DMS153 treated with DMSO at 0.1 percent for 48 hours (cell line): ENCODE measurements around the gene TAAR1.
"Not testable (repeated sequence)": the region's sequence is repeated elsewhere in the genome, so short reads cannot be mapped to it uniquely, and the experiment has no call there.

Experiments
- DNase-seq: peaks from one replicate; lab custom pipeline; 2025; ENCODE audit not compliant: unreplicated experiment; lab: John Stamatoyannopoulos, UW

The TAAR1 gene

GRCh38 chr6:132659082-132659481 lies at the start of gene TAAR1:
Gene TAAR1, minus strand, starts transcription at chr6:132659182. Its CDS starts 13,179 bp downstream, at chr6:132646003.
- peak; percentile 48 for DNase-seq

- DNase-seq: no peak
Observed at GRCh38 chr6:132708771-132709170, 49.8 kb upstream of the TAAR1 start.

- no peak for DNase-seq
Observed at GRCh38 chr6:132708002-132708401, 49.0 kb upstream of the TAAR1 start.

GRCh38 chr6:132706756-132707155 lies 47.8 kb upstream of the TAAR1 start:
- not testable (repeated sequence) for DNase-seq

GRCh38 chr6:132703936-132704335 lies 45.0 kb upstream of the TAAR1 start:
- no peak for DNase-seq

GRCh38 chr6:132698608-132699007 lies 39.6 kb upstream of the TAAR1 start:
- DNase-seq: no peak

- DNase-seq: no peak
Observed at GRCh38 chr6:132695773-132696172, 36.8 kb upstream of the TAAR1 start.

- no peak for DNase-seq
Observed at GRCh38 chr6:132693478-132693877, 34.5 kb upstream of the TAAR1 start.

GRCh38 chr6:132690678-132691077 lies 31.7 kb upstream of the TAAR1 start:
- DNase-seq: no peak

GRCh38 chr6:132687306-132687705 lies 28.3 kb upstream of the TAAR1 start:
- no peak for DNase-seq

GRCh38 chr6:132686531-132686930 lies 27.5 kb upstream of the TAAR1 start:
- no peak for DNase-seq

- no peak for DNase-seq
Observed at GRCh38 chr6:132685009-132685408, 26.0 kb upstream of the TAAR1 start.

GRCh38 chr6:132684272-132684671 lies 25.3 kb upstream of the TAAR1 start:
- no peak for DNase-seq

GRCh38 chr6:132683543-132683942 lies 24.6 kb upstream of the TAAR1 start:
- DNase-seq: no peak

- not testable (repeated sequence) for DNase-seq
Observed at GRCh38 chr6:132679094-132679493, 20.1 kb upstream of the TAAR1 start.

- DNase-seq: no peak
Observed at GRCh38 chr6:132675749-132676148, 16.8 kb upstream of the TAAR1 start.

- DNase-seq: no peak
Observed at GRCh38 chr6:132675002-132675401, 16.0 kb upstream of the TAAR1 start.

- DNase-seq: peak; percentile 14
Observed at GRCh38 chr6:132673376-132674094, 14.6 kb upstream of the TAAR1 start.

GRCh38 chr6:132671295-132671694 lies 12.3 kb upstream of the TAAR1 start:
- no peak for DNase-seq

- DNase-seq: peak; percentile 17
Observed at GRCh38 chr6:132669690-132670291, 10.8 kb upstream of the TAAR1 start.

- DNase-seq: no peak
Observed at GRCh38 chr6:132666118-132666517, 7.1 kb upstream of the TAAR1 start.

- no peak for DNase-seq
Observed at GRCh38 chr6:132664309-132665034, 5.5 kb upstream of the TAAR1 start.
